Measurements from ENCODE around the gene SRBD1.

The SRBD1 gene

GRCh38 chr2:45567974-45568789 is 42.9 kb downstream of the SRBD1 start:
- 90% methylated on average over 4 of the region's 5 CpGs for WGBS
- peaks cover 31% of the 10 kb centered on the region for H3K4me1 ChIP-seq (ENCODE audit: insufficient read depth, low read length)
- no peak overlapping the region for H3K27ac ChIP-seq (ENCODE audit: low read depth, low read length)
- H3K4me3 ChIP-seq (ENCODE audit: low read length): no peak overlapping the region
- H3K36me3 ChIP-seq (ENCODE audit: insufficient read depth, low read length): peaks cover 18% of the 10 kb centered on the region
- no peak overlapping the region for H3K9ac ChIP-seq (ENCODE audit: low read depth, low read length)
- no peaks in the 10 kb centered on the region for H3K27me3 ChIP-seq (ENCODE audit: insufficient read depth, low read length)
- 0 out of 2 replicates have a peak, but pooled peaks cover 2% of the 10 kb centered on the region for H3K9me3 ChIP-seq (ENCODE audit: insufficient read depth, low read depth, low read length)

DNA sequence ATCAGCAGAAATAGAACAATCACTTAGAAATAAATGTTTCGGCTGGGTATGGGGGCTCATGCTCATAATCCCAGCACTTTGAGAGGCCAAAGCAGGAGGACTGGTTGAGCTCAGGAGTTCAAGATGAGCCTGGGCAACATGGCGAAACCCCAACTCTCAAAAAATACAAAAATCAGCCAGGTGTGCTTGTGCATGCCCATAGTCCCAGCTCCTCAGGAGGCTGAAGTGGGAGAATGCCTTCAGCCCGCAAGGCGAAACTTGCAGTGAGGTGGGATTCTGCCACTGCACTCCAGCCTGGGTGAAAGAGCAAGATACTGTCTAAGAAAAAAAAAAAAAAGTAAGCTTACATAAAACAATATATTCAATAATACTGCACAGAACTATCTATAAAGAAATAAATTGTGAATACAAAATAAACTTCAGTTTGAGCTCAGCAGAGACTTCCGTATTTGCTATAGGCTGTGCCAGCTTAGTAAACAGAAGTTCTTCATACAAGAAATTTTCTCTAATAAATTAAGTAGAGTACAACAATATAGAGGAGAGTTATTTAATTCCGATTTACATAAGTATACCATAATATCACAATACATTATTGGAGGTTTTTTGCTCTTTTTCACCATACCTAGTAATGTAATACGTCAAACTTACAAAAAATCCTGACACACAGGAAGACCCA is 43.6 kb downstream of the SRBD1 start:
- H3K9ac ChIP-seq (ENCODE audit: low read depth, low read length): no peak overlapping the region
- H3K27me3 ChIP-seq (ENCODE audit: insufficient read depth, low read length): no peaks in the 10 kb centered on the region
- 0 out of 2 replicates have a peak, but pooled peaks cover 2% of the 10 kb centered on the region for H3K9me3 ChIP-seq (ENCODE audit: insufficient read depth, low read depth, low read length)
- no peak overlapping the region for H3K4me3 ChIP-seq (ENCODE audit: low read length)
- H3K4me1 ChIP-seq (ENCODE audit: insufficient read depth, low read length): peaks cover 31% of the 10 kb centered on the region
- H3K27ac ChIP-seq (ENCODE audit: low read depth, low read length): no peak overlapping the region
- WGBS: 91% methylated on average over 4 of the region's 7 CpGs
- H3K36me3 ChIP-seq (ENCODE audit: insufficient read depth, low read length): peaks cover 11% of the 10 kb centered on the region

DNA sequence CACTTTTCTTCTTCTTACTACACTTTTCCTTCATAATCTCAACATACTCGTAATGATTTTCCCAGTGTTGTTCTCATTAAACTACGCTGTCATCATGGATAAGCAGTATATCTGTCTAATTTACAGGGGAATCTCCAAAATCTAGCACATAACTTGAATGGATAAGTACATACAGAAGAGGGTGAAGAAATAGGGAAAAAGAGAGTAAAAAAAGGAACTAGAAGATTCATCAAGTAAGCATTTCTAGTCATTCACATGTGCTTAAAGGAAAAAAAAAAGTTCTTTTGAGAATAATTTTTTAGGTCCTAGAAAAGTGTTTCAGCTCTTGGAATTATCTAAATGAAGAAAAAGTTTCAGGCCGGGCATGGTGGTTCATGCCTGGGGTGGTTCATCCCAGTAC is 51.6 kb downstream of the SRBD1 start:
- WGBS: 89% methylated on average over 3 of the region's 3 CpGs
- H3K36me3 ChIP-seq (ENCODE audit: insufficient read depth, low read length): no peaks in the 10 kb centered on the region; the same call in 1 of the 2 replicates
- no peaks in the 10 kb centered on the region for H3K9me3 ChIP-seq (ENCODE audit: insufficient read depth, low read depth, low read length)
- H3K27ac ChIP-seq (ENCODE audit: low read depth, low read length): no peak overlapping the region
- H3K4me1 ChIP-seq (ENCODE audit: insufficient read depth, low read length): peaks cover 14% of the 10 kb centered on the region
- no peak overlapping the region for H3K4me3 ChIP-seq (ENCODE audit: low read length)
- H3K27me3 ChIP-seq (ENCODE audit: insufficient read depth, low read length): no peaks in the 10 kb centered on the region
- no peak overlapping the region for H3K9ac ChIP-seq (ENCODE audit: low read depth, low read length)

DNA sequence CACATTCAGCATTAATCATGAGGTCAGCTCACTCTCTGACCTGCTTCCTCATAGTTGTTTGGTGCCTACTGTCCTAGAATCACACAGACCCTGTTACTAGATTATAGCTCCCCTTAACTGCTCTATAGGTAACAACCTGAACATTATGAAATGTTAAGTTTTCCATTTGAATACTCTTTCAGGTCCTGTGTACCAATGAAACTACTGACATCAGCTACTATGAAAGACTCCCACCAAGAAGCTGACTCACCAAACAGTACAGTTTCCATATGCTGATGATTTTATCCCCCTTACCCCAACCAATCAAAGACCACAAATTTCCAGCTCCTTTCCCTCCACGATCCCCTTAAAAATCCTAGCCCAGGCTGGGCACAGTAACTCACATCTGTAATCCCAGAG is 56.3 kb downstream of the SRBD1 start:
- no peaks in the 10 kb centered on the region for H3K27me3 ChIP-seq (ENCODE audit: insufficient read depth, low read length)
- H3K27ac ChIP-seq (ENCODE audit: low read depth, low read length): no peak overlapping the region
- no peaks in the 10 kb centered on the region for H3K9me3 ChIP-seq (ENCODE audit: insufficient read depth, low read depth, low read length)
- H3K4me1 ChIP-seq (ENCODE audit: insufficient read depth, low read length): peaks cover 17% of the 10 kb centered on the region
- no peak overlapping the region for H3K9ac ChIP-seq (ENCODE audit: low read depth, low read length)
- H3K4me3 ChIP-seq (ENCODE audit: low read length): no peak overlapping the region
- 86% methylated on average over 1 of the region's 1 CpG for WGBS
- H3K36me3 ChIP-seq (ENCODE audit: insufficient read depth, low read length): peaks cover 11% of the 10 kb centered on the region; the same call in 1 of the 2 replicates

DNA sequence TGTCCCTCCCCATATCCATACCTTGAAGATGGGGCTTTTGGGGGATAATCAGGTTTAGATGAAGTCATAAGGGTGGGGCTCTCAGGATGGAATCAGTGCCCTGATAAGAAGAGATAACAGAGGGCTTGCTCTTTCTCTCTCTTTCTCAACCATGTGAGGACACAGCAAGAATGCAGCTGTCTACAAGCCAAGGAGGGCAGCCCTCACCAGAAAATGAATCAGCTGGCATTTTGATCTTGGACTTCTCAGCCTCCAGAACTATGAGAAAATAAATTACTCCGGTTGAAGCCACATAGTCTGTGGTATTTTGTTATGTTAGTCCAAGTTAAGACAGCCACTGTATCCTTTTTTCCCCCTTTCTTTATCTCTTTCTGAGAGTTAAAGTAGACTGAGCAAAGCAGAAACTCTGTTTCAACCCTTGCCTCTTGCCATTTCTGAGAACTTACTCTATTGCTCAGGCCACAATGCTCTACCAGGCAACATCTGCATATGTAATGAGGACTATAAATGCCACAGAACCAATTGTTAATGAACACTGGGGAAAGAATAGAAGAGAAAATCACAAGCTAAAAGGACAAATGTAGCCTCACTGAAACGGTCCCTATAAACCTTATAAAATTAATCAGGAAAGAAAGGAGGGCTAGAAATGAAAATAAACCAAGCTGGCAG is 56.9 kb downstream of the SRBD1 start:
- WGBS: no CpG with 5 or more reads among the region's 2 CpGs
- Histone ChIP-seq H3K9ac (ENCODE audit: low read depth, low read length) (no peak overlapping the region), H3K36me3 (ENCODE audit: insufficient read depth, low read length) (peaks cover 11% of the 10 kb centered on the region; the same call in 1 of the 2 replicates), H3K4me1 (ENCODE audit: insufficient read depth, low read length) (peaks cover 19% of the 10 kb centered on the region), H3K4me3 (ENCODE audit: low read length) (no peak overlapping the region), H3K9me3 (ENCODE audit: insufficient read depth, low read depth, low read length) (no peaks in the 10 kb centered on the region), H3K27me3 (ENCODE audit: insufficient read depth, low read length) (no peaks in the 10 kb centered on the region), H3K27ac (ENCODE audit: low read depth, low read length) (no peak overlapping the region)

DNA sequence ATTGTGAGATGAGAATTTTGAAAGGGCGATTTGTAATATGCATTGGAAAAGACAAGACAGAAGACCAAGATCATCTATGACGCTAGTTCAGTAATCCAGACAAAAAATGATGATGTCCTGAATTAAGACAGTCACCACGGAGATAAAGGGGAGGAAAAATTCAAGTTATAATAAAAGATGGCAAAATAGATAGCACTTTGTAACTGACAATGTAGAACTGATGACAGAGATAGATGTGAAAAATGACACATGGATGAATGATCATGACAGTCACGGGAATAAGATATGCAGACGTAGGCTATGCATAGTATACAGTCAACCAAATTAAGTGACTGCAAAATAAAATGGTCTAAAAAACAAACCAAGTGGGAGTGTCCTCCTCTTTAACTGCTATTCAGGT is 59.2 kb downstream of the SRBD1 start:
- Histone ChIP-seq H3K36me3 (ENCODE audit: insufficient read depth, low read length) (peaks cover 19% of the 10 kb centered on the region), H3K27me3 (ENCODE audit: insufficient read depth, low read length) (no peaks in the 10 kb centered on the region), H3K9ac (ENCODE audit: low read depth, low read length) (no peak overlapping the region), H3K9me3 (ENCODE audit: insufficient read depth, low read depth, low read length) (no peaks in the 10 kb centered on the region), H3K4me3 (ENCODE audit: low read length) (no peak overlapping the region), H3K27ac (ENCODE audit: low read depth, low read length) (no peak overlapping the region), H3K4me1 (ENCODE audit: insufficient read depth, low read length) (peaks cover 19% of the 10 kb centered on the region)
- WGBS: 96% methylated on average over 5 of the region's 5 CpGs

DNA sequence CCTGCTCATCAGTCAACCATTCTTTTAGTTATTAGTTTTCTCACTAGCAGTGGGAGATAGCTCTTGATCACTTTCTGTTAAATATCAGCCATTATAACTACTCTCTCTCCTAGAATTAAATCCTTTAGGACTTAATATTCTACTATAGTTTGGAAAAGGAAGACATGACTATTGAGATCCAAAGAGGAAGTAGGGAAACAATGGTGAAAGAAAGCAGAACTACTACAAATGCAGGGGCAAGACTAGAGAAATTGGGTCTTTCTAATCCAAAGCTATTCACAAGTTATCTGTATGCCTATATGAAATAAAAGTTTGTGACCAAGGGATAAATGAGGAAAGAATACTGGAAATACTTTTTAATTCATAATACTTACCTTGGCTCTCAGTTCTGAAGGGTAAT is 65.1 kb downstream of the SRBD1 start:
- peaks cover 69% of the 10 kb centered on the region for H3K36me3 ChIP-seq (ENCODE audit: insufficient read depth, low read length)
- no peak overlapping the region for H3K4me3 ChIP-seq (ENCODE audit: low read length)
- H3K27ac ChIP-seq (ENCODE audit: low read depth, low read length): no peak overlapping the region
- H3K9me3 ChIP-seq (ENCODE audit: insufficient read depth, low read depth, low read length): peaks cover 29% of the 10 kb centered on the region
- H3K4me1 ChIP-seq (ENCODE audit: insufficient read depth, low read length): peaks cover 8% of the 10 kb centered on the region; the same call in 1 of the 2 replicates
- no peaks in the 10 kb centered on the region for H3K27me3 ChIP-seq (ENCODE audit: insufficient read depth, low read length)
- no peak overlapping the region for H3K9ac ChIP-seq (ENCODE audit: low read depth, low read length)

GRCh38 chr2:45543257-45543656 is 67.8 kb downstream of the SRBD1 start:
- 95% methylated on average over 1 of the region's 1 CpG for WGBS
- Histone ChIP-seq H3K9me3 (ENCODE audit: insufficient read depth, low read depth, low read length) (peaks cover 36% of the 10 kb centered on the region), H3K36me3 (ENCODE audit: insufficient read depth, low read length) (peaks cover 76% of the 10 kb centered on the region), H3K4me1 (ENCODE audit: insufficient read depth, low read length) (no peaks in the 10 kb centered on the region), H3K27me3 (ENCODE audit: insufficient read depth, low read length) (no peaks in the 10 kb centered on the region), H3K4me3 (ENCODE audit: low read length) (no peak overlapping the region), H3K9ac (ENCODE audit: low read depth, low read length) (no peak overlapping the region), H3K27ac (ENCODE audit: low read depth, low read length) (no peak overlapping the region)

DNA sequence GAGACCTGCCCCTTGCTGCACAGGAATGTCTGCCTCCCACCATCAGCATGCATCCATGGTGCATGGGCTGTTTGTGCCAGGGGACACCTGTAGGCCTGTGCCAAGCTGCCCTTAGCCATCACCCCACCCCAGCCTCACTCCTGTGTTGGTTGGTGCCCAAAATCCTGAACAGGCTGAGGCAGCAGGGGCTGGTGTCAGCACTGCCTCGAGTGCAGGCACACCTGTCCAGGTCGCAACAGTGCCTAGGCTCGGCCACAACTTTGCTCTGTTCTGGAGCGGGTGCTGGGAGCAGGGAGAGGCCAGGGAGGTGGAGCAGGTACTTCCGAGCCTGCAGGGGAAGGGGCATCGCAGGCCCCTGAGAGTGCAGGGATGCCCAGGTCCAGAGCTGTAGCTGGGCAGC is 69.1 kb downstream of the SRBD1 start:
- H3K36me3 ChIP-seq (ENCODE audit: insufficient read depth, low read length): peaks cover 69% of the 10 kb centered on the region
- WGBS: 98% methylated on average over 6 of the region's 6 CpGs
- no peak overlapping the region for H3K27ac ChIP-seq (ENCODE audit: low read depth, low read length)
- no peaks in the 10 kb centered on the region for H3K27me3 ChIP-seq (ENCODE audit: insufficient read depth, low read length)
- peaks cover 36% of the 10 kb centered on the region for H3K9me3 ChIP-seq (ENCODE audit: insufficient read depth, low read depth, low read length)
- no peak overlapping the region for H3K4me3 ChIP-seq (ENCODE audit: low read length)
- H3K4me1 ChIP-seq (ENCODE audit: insufficient read depth, low read length): no peaks in the 10 kb centered on the region
- H3K9ac ChIP-seq (ENCODE audit: low read depth, low read length): no peak overlapping the region

DNA sequence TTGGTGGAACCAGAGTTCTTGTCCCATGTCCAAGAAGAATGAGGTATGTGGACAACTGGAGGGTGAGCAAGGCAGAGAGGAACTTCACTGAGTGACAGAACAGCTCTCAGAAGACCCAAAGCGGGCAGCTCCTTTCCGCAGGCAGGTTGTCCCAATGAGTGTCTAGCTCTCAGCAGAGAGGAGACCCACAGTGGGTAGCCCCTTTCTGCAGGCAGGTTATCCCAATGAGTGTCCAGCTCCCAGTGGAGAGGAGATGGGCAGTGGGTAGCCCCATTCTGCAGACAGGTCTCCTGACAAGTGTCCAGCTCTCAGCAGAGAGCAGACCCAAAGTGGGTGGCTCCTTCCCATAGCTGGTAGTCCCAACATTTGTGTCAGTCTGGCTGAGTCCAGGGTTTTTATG is 69.6 kb downstream of the SRBD1 start:
- no peak overlapping the region for H3K4me3 ChIP-seq (ENCODE audit: low read length)
- H3K9me3 ChIP-seq (ENCODE audit: insufficient read depth, low read depth, low read length): peaks cover 36% of the 10 kb centered on the region
- no peak overlapping the region for H3K9ac ChIP-seq (ENCODE audit: low read depth, low read length)
- H3K27me3 ChIP-seq (ENCODE audit: insufficient read depth, low read length): no peaks in the 10 kb centered on the region
- 95% methylated on average over 2 of the region's 2 CpGs for WGBS
- H3K4me1 ChIP-seq (ENCODE audit: insufficient read depth, low read length): no peaks in the 10 kb centered on the region
- peaks cover 63% of the 10 kb centered on the region for H3K36me3 ChIP-seq (ENCODE audit: insufficient read depth, low read length)
- H3K27ac ChIP-seq (ENCODE audit: low read depth, low read length): no peak overlapping the region

DNA sequence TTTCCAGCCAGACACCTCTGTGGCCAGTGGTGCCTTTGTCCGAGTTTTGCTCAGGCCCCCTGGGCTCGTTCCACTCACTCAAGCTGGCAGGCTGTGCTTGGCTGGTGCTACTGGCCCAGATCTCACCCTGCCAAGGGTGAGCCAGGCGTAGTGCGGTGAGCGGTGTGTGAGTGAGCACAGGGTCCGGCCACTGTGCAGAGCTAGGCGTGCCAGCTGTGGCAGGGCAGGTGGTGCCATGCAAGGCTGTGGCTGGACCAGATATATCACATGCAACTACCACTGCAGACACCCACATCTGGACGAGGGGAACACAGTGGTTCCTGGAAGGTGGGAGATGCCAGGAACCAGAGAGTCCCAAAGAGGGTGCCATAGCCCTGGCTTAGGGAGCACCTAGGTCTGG is 70.1 kb downstream of the SRBD1 start:
- no peak overlapping the region for H3K4me3 ChIP-seq (ENCODE audit: low read length)
- WGBS: 97% methylated on average over 8 of the region's 8 CpGs

More for the DNA sequence above, 70.1 kb downstream of the SRBD1 start:
- H3K9ac ChIP-seq (ENCODE audit: low read depth, low read length): no peak overlapping the region
- no peaks in the 10 kb centered on the region for H3K4me1 ChIP-seq (ENCODE audit: insufficient read depth, low read length)
- peaks cover 58% of the 10 kb centered on the region for H3K36me3 ChIP-seq (ENCODE audit: insufficient read depth, low read length)
- H3K27ac ChIP-seq (ENCODE audit: low read depth, low read length): no peak overlapping the region
- H3K27me3 ChIP-seq (ENCODE audit: insufficient read depth, low read length): no peaks in the 10 kb centered on the region
- peaks cover 36% of the 10 kb centered on the region for H3K9me3 ChIP-seq (ENCODE audit: insufficient read depth, low read depth, low read length)
